ENCODE data around the gene DPP10.
"Not testable (repeated sequence)": the region's sequence is repeated elsewhere in the genome, so short reads cannot be mapped to it uniquely, and the experiment has no call there.

The DPP10 gene

GRCh38 chr2:115389898-115390565 lies 947.6 kb downstream of the DPP10 start:
- Histone ChIP-seq H3K9ac (ENCODE audit: low read length in 2 of 2) (no peak overlapping the region), H3K9me3 (ENCODE audit: control insufficient read depth in 2 of 2, low read length in 2 of 2) (no peaks in the 10 kb centered on the region), H3K4me3 (ENCODE audit: low read length in 2 of 2) (no peak overlapping the region), H3K27ac (ENCODE audit: low read length) (no peak overlapping the region), H3K4me1 (ENCODE audit: control insufficient read depth, insufficient read depth, low read length) (no peaks in the 10 kb centered on the region), H3K27me3 (ENCODE audit: control insufficient read depth in 1 of 2, insufficient read depth in 2 of 2, low read length in 2 of 2) (no peaks in the 10 kb centered on the region), H3K36me3 (ENCODE audit: control insufficient read depth in 2 of 2, insufficient read depth in 2 of 2, low read length in 2 of 2) (no peaks in the 10 kb centered on the region)

- no peak overlapping the region for H3K4me3 ChIP-seq (ENCODE audit: low read length in 2 of 2)
- H3K4me1 ChIP-seq (ENCODE audit: control insufficient read depth, insufficient read depth, low read length) = no peaks in the 10 kb centered on the region
- no peaks in the 10 kb centered on the region for H3K36me3 ChIP-seq (ENCODE audit: control insufficient read depth in 2 of 2, insufficient read depth in 2 of 2, low read length in 2 of 2)
- H3K9me3 ChIP-seq (ENCODE audit: control insufficient read depth in 2 of 2, low read length in 2 of 2) = no peaks in the 10 kb centered on the region
- H3K9ac ChIP-seq (ENCODE audit: low read length in 2 of 2) = no peak overlapping the region
- H3K27ac ChIP-seq (ENCODE audit: low read length) = no peak overlapping the region
- no peaks in the 10 kb centered on the region for H3K27me3 ChIP-seq (ENCODE audit: control insufficient read depth in 1 of 2, insufficient read depth in 2 of 2, low read length in 2 of 2)
Measured at GRCh38 chr2:115396579-115396978, 954.1 kb downstream of the DPP10 start.

GRCh38 chr2:115400940-115401339 lies 958.5 kb downstream of the DPP10 start:
- Histone ChIP-seq H3K9ac (ENCODE audit: low read length in 2 of 2) (no peak overlapping the region), H3K27ac (ENCODE audit: low read length) (no peak overlapping the region), H3K27me3 (ENCODE audit: control insufficient read depth in 1 of 2, insufficient read depth in 2 of 2, low read length in 2 of 2) (no peaks in the 10 kb centered on the region), H3K36me3 (ENCODE audit: control insufficient read depth in 2 of 2, insufficient read depth in 2 of 2, low read length in 2 of 2) (no peaks in the 10 kb centered on the region), H3K4me3 (ENCODE audit: low read length in 2 of 2) (no peak overlapping the region), H3K9me3 (ENCODE audit: control insufficient read depth in 2 of 2, low read length in 2 of 2) (no peaks in the 10 kb centered on the region), H3K4me1 (ENCODE audit: control insufficient read depth, insufficient read depth, low read length) (no peaks in the 10 kb centered on the region)

GRCh38 chr2:115412501-115412900 lies 970.1 kb downstream of the DPP10 start:
- Histone ChIP-seq H3K27ac (ENCODE audit: low read length) (no peak overlapping the region), H3K4me3 (ENCODE audit: low read length in 2 of 2) (no peak overlapping the region), H3K9ac (ENCODE audit: low read length in 2 of 2) (no peak overlapping the region)

GRCh38 chr2:115413791-115414190 lies 971.4 kb downstream of the DPP10 start:
- Histone ChIP-seq H3K27ac (ENCODE audit: low read length) (no peak overlapping the region), H3K36me3 (ENCODE audit: control insufficient read depth in 2 of 2, insufficient read depth in 2 of 2, low read length in 2 of 2) (no peaks in the 10 kb centered on the region), H3K9ac (ENCODE audit: low read length in 2 of 2) (no peak overlapping the region), H3K9me3 (ENCODE audit: control insufficient read depth in 2 of 2, low read length in 2 of 2) (no peaks in the 10 kb centered on the region), H3K4me1 (ENCODE audit: control insufficient read depth, insufficient read depth, low read length) (no peaks in the 10 kb centered on the region), H3K4me3 (ENCODE audit: low read length in 2 of 2) (no peak overlapping the region), H3K27me3 (ENCODE audit: control insufficient read depth in 1 of 2, insufficient read depth in 2 of 2, low read length in 2 of 2) (no peaks in the 10 kb centered on the region)

More at GRCh38 chr2:115412501-115412900, 970.1 kb downstream of the DPP10 start:
- Histone ChIP-seq H3K36me3 (ENCODE audit: control insufficient read depth in 2 of 2, insufficient read depth in 2 of 2, low read length in 2 of 2) (no peaks in the 10 kb centered on the region), H3K4me1 (ENCODE audit: control insufficient read depth, insufficient read depth, low read length) (no peaks in the 10 kb centered on the region), H3K27me3 (ENCODE audit: control insufficient read depth in 1 of 2, insufficient read depth in 2 of 2, low read length in 2 of 2) (no peaks in the 10 kb centered on the region), H3K9me3 (ENCODE audit: control insufficient read depth in 2 of 2, low read length in 2 of 2) (no peaks in the 10 kb centered on the region)

- Histone ChIP-seq H3K36me3 (ENCODE audit: control insufficient read depth in 2 of 2, insufficient read depth in 2 of 2, low read length in 2 of 2) (no peaks in the 10 kb centered on the region), H3K9ac (ENCODE audit: low read length in 2 of 2) (no peak overlapping the region), H3K27ac (ENCODE audit: low read length) (no peak overlapping the region), H3K4me1 (ENCODE audit: control insufficient read depth, insufficient read depth, low read length) (no peaks in the 10 kb centered on the region), H3K4me3 (ENCODE audit: low read length in 2 of 2) (no peak overlapping the region), H3K27me3 (ENCODE audit: control insufficient read depth in 1 of 2, insufficient read depth in 2 of 2, low read length in 2 of 2) (no peaks in the 10 kb centered on the region), H3K9me3 (ENCODE audit: control insufficient read depth in 2 of 2, low read length in 2 of 2) (no peaks in the 10 kb centered on the region)
Measured at GRCh38 chr2:115414466-115414865, 972.0 kb downstream of the DPP10 start.

GRCh38 chr2:115422004-115422634 lies 979.7 kb downstream of the DPP10 start:
- H3K4me1 ChIP-seq (ENCODE audit: control insufficient read depth, insufficient read depth, low read length) = no peaks in the 10 kb centered on the region
- H3K27ac ChIP-seq (ENCODE audit: low read length) = no peak overlapping the region
- no peaks in the 10 kb centered on the region for H3K27me3 ChIP-seq (ENCODE audit: control insufficient read depth in 1 of 2, insufficient read depth in 2 of 2, low read length in 2 of 2)
- H3K4me3 ChIP-seq (ENCODE audit: low read length in 2 of 2) = no peak overlapping the region
- peaks cover 0 to 3% of the 10 kb centered on the region in 2 donors for H3K9me3 ChIP-seq (ENCODE audit: control insufficient read depth in 2 of 2, low read length in 2 of 2)
- H3K9ac ChIP-seq (ENCODE audit: low read length in 2 of 2) = no peak overlapping the region
- no peaks in the 10 kb centered on the region for H3K36me3 ChIP-seq (ENCODE audit: control insufficient read depth in 2 of 2, insufficient read depth in 2 of 2, low read length in 2 of 2)

- no peak overlapping the region for H3K27ac ChIP-seq (ENCODE audit: low read length)
- H3K27me3 ChIP-seq (ENCODE audit: control insufficient read depth in 1 of 2, insufficient read depth in 2 of 2, low read length in 2 of 2) = no peaks in the 10 kb centered on the region
- no peak overlapping the region for H3K4me3 ChIP-seq (ENCODE audit: low read length in 2 of 2)
- H3K4me1 ChIP-seq (ENCODE audit: control insufficient read depth, insufficient read depth, low read length) = no peaks in the 10 kb centered on the region
- H3K9me3 ChIP-seq (ENCODE audit: control insufficient read depth in 2 of 2, low read length in 2 of 2) = peaks cover 0 to 3% of the 10 kb centered on the region in 2 donors
- H3K36me3 ChIP-seq (ENCODE audit: control insufficient read depth in 2 of 2, insufficient read depth in 2 of 2, low read length in 2 of 2) = no peaks in the 10 kb centered on the region
- no peak overlapping the region for H3K9ac ChIP-seq (ENCODE audit: low read length in 2 of 2)
Measured at GRCh38 chr2:115427436-115427835, 985.0 kb downstream of the DPP10 start.

- H3K9me3 ChIP-seq (ENCODE audit: control insufficient read depth in 2 of 2, low read length in 2 of 2); H3K27ac ChIP-seq (ENCODE audit: low read length); H3K4me1 ChIP-seq (ENCODE audit: control insufficient read depth, insufficient read depth, low read length); H3K4me3 ChIP-seq (ENCODE audit: low read length in 2 of 2); H3K27me3 ChIP-seq (ENCODE audit: control insufficient read depth in 1 of 2, insufficient read depth in 2 of 2, low read length in 2 of 2); H3K36me3 ChIP-seq (ENCODE audit: control insufficient read depth in 2 of 2, insufficient read depth in 2 of 2, low read length in 2 of 2); H3K9ac ChIP-seq (ENCODE audit: low read length in 2 of 2): not testable (repeated sequence)
Measured at GRCh38 chr2:115440746-115441145, 998.3 kb downstream of the DPP10 start.

GRCh38 chr2:115443539-115444185 lies 1001.2 kb downstream of the DPP10 start:
- no peaks in the 10 kb centered on the region for H3K36me3 ChIP-seq (ENCODE audit: control insufficient read depth in 2 of 2, insufficient read depth in 2 of 2, low read length in 2 of 2)
- no peak overlapping the region for H3K9ac ChIP-seq (ENCODE audit: low read length in 2 of 2)
- no peak overlapping the region for H3K27ac ChIP-seq (ENCODE audit: low read length)
- H3K4me1 ChIP-seq (ENCODE audit: control insufficient read depth, insufficient read depth, low read length) = no peaks in the 10 kb centered on the region
- no peak overlapping the region for H3K4me3 ChIP-seq (ENCODE audit: low read length in 2 of 2)
- no peaks in the 10 kb centered on the region for H3K9me3 ChIP-seq (ENCODE audit: control insufficient read depth in 2 of 2, low read length in 2 of 2)
- H3K27me3 ChIP-seq (ENCODE audit: control insufficient read depth in 1 of 2, insufficient read depth in 2 of 2, low read length in 2 of 2) = no peaks in the 10 kb centered on the region

GRCh38 chr2:115460008-115460407 lies 1017.6 kb downstream of the DPP10 start:
- Histone ChIP-seq H3K9me3 (ENCODE audit: control insufficient read depth in 2 of 2, low read length in 2 of 2) (no peaks in the 10 kb centered on the region), H3K4me1 (ENCODE audit: control insufficient read depth, insufficient read depth, low read length) (no peaks in the 10 kb centered on the region), H3K4me3 (ENCODE audit: low read length in 2 of 2) (no peak overlapping the region), H3K27ac (ENCODE audit: low read length) (no peak overlapping the region), H3K36me3 (ENCODE audit: control insufficient read depth in 2 of 2, insufficient read depth in 2 of 2, low read length in 2 of 2) (no peaks in the 10 kb centered on the region), H3K9ac (ENCODE audit: low read length in 2 of 2) (no peak overlapping the region), H3K27me3 (ENCODE audit: control insufficient read depth in 1 of 2, insufficient read depth in 2 of 2, low read length in 2 of 2) (no peaks in the 10 kb centered on the region)
